A549 (cell line): ENCODE measurements around the gene TTR.
A peak's percentile ranks its signal among the peaks of the same experiment; 100 is the strongest.

ENCODE experiments used
- BHLHE40 ChIP-seq: IDR thresholded peaks from 2 replicates; pipeline ENCODE4 v1.6.1; 2012; ENCODE audit warnings: low read depth, low read length, inconsistent platforms
- HDAC2 ChIP-seq: fragments of 200-600 bp; sonication (generic); IDR thresholded peaks from 2 replicates; pipeline ENCODE4 v1.6.1; 2016
- JUN ChIP-seq, 2 experiments: fragments of >200 bp; sonication (Bioruptor Twin); formaldehyde crosslinking; IDR thresholded peaks; 2 replicates in 1 of 2; 3 replicates in 1 of 2; pipeline ENCODE4 v1.6.1; 2016 to 2017
- MAFK ChIP-seq: fragments of 450-650 bp; IDR thresholded peaks from 2 replicates; pipeline ENCODE4 v1.6.1; 2014; ENCODE audit not compliant: partially characterized antibody
- MYC ChIP-seq: IDR thresholded peaks from 2 replicates; pipeline ENCODE4 v1.6.1; 2012; ENCODE audit warnings: mild to moderate bottlenecking, inconsistent platforms, low read length, improper control_type of control experiment, borderline replicate concordance
- PHF8 ChIP-seq: fragments of 200-600 bp; sonication (generic); IDR thresholded peaks from 2 replicates; pipeline ENCODE4 v1.6.1; 2016; ENCODE audit warnings: low read depth, mild to moderate bottlenecking, antibody characterized with exemption, moderate library complexity, borderline replicate concordance
- POLR2A ChIP-seq: IDR thresholded peaks from 2 replicates; pipeline ENCODE4 v1.6.1; 2012; ENCODE audit warnings: mild to moderate bottlenecking, low read length
- RFX5 ChIP-seq: fragments of 450-650 bp; IDR thresholded peaks from 2 replicates; pipeline ENCODE4 v1.7.1; 2014; ENCODE audit warnings: antibody characterized with exemption, mild to moderate bottlenecking, moderate library complexity
- SMC3 ChIP-seq: fragments of >200 bp; sonication (Bioruptor Twin); formaldehyde crosslinking; IDR thresholded peaks from 3 replicates; pipeline ENCODE4 v1.6.1; 2018; ENCODE audit warnings: inconsistent platforms
- ZFP36 ChIP-seq: fragments of 450-650 bp; IDR thresholded peaks from 2 replicates; pipeline ENCODE4 v1.6.1; 2014; ENCODE audit warnings: borderline replicate concordance; ENCODE audit not compliant: partially characterized antibody
- TF ChIP-seq, protein P1 (sequence below): fragments of >200 bp; sonication (Bioruptor Twin); formaldehyde crosslinking; IDR thresholded peaks from 3 replicates; pipeline ENCODE4 v1.5.1; 2016
- TF ChIP-seq, protein P2 (sequence below): IDR thresholded peaks from 2 replicates; pipeline ENCODE4 v1.6.1; 2012
- TF ChIP-seq, protein P3 (sequence below): IDR thresholded peaks from 2 replicates; pipeline ENCODE4 v1.6.1; 2012; ENCODE audit warnings: low read depth, borderline replicate concordance

DNA sequence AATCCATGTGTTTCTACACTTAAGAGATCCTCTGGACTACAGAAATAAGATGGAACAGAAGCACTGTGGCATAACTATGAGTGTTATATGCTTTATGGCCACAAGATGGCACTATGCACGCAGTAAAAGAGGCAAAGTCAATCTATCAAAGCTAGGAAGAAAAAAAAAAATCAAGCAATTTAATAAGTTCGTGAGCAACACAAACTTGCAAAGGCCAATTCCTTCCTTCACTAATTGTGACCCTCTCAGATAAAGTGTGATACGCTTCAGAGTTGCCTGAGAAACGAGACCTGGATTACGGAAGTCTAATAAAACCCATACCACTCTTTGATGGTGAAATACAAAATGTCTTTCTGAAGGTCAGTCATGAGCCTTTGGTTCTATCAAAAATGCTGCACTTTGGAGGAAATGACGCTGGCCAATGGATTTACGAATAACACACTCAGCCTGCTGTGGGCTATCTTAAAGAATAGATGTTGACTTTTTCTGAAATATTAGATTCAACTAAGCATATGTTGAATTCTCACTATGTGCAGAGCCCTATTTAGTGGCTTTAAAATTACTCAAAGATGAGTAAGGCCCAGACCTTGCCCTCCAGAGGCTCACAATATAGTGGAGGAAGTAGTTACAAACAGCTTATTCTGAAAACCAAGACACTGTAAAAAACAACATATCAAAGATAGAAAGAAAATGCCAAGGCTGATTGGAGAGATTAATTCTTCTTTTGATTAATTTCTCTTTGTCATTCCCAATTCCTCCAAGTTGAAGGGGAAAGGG is 35.5 kb upstream of the TTR start:
- no peak for TF ChIP-seq MYC
- TF ChIP-seq, protein P1, sequence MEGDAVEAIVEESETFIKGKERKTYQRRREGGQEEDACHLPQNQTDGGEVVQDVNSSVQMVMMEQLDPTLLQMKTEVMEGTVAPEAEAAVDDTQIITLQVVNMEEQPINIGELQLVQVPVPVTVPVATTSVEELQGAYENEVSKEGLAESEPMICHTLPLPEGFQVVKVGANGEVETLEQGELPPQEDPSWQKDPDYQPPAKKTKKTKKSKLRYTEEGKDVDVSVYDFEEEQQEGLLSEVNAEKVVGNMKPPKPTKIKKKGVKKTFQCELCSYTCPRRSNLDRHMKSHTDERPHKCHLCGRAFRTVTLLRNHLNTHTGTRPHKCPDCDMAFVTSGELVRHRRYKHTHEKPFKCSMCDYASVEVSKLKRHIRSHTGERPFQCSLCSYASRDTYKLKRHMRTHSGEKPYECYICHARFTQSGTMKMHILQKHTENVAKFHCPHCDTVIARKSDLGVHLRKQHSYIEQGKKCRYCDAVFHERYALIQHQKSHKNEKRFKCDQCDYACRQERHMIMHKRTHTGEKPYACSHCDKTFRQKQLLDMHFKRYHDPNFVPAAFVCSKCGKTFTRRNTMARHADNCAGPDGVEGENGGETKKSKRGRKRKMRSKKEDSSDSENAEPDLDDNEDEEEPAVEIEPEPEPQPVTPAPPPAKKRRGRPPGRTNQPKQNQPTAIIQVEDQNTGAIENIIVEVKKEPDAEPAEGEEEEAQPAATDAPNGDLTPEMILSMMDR = peak; percentile 73
- no peak for TF ChIP-seq PHF8
- TF ChIP-seq SMC3 = peak; percentile 75
- TF ChIP-seq POLR2A = no peak
- TF ChIP-seq HDAC2 = no peak
- TF ChIP-seq BHLHE40 = no peak
- TF ChIP-seq, protein P2, sequence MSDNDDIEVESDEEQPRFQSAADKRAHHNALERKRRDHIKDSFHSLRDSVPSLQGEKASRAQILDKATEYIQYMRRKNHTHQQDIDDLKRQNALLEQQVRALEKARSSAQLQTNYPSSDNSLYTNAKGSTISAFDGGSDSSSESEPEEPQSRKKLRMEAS = no peak
- no peak for TF ChIP-seq RFX5
- no peak for TF ChIP-seq JUN (IDR thresholded peaks at IDR 0.05)
- TF ChIP-seq, protein P3, sequence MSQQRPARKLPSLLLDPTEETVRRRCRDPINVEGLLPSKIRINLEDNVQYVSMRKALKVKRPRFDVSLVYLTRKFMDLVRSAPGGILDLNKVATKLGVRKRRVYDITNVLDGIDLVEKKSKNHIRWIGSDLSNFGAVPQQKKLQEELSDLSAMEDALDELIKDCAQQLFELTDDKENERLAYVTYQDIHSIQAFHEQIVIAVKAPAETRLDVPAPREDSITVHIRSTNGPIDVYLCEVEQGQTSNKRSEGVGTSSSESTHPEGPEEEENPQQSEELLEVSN = no peak
- TF ChIP-seq MAFK = no peak
- TF ChIP-seq ZFP36 = no peak
